Posterior vena cava (tissue), 2 donors: ENCODE measurements around the gene HIVEP3. TPM values are rescaled to one million over a fixed set of nuclear protein-coding genes. Genes with fewer than 3 reads are reported as not detected.

Experiments used
- DNase-seq: peaks from one replicate; pipeline ENCODE4 v3.0.0-alpha.2; 2020; ENCODE audit warnings: low spot score
- intact Hi-C, 2 donors: fragments of 100-400 bp; cut with DNase I; formaldehyde crosslinking; loops; one replicate each; pipeline versions ENCODE4 v1.14.1 to v1.14.2; 2022 to 2023
- total RNA-seq, 2 donors: library from RNA; stranded (reverse); fragmentation: NEBNext Ultra II Directional; extraction: Animal tissue kit (Norgen Biotek cat#: 25700); gene quantifications; one replicate each; pipeline ENCODE4 v1.2.1, GENCODE V29; 2021
- donor health status: DM: yes; HTN: yes; CAD: no.
- donor health status: DM: yes; HTN: yes; CAD: no.

HIVEP3 gene
- total RNA-seq, 2 donors from 2014 or later, result 4.1 to 5.5 TPM

DNA sequence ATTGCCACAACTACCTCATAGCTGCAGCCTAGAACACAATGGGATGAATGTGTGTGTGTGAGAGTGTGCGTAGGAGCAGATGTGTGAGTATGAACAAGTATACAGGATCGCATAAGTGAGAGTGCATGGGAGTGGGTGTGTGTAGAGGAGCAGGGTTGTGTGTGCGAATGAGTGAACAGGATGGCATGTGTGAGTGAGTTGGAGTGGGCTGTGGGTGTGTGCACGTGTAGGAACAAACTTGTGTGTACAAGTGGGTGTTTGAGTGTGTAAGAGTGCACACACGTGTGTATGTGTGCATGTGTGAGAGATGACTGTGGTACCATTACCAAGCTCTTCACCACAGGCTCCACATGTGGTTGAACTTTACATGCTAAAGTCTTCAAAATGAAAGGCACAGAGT, 258.8 kb downstream of the HIVEP3 start:
- intact Hi-C loops, result no loop called here

DNA sequence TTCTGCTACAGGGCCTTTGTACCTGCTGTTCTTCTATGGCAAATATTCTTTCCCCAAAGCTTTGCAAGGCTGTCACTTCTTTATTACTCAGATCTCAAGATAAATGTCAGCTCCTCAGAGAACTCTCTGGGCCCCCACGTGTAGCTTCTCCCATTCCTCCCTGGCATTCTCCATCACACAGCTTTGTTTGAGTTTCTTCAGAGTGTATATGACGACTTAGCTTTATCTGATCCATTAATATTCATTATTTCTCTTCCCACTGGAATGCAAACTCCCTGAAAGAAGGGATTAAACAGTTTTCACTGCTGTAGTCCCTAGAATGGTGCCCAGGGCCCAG, 259.6 kb downstream of the HIVEP3 start:
- no peak for DNase-seq
- intact Hi-C loops, result no loop called here

More for the DNA sequence above, 258.8 kb downstream of the HIVEP3 start:
- peak; percentile 30 for DNase-seq

DNA sequence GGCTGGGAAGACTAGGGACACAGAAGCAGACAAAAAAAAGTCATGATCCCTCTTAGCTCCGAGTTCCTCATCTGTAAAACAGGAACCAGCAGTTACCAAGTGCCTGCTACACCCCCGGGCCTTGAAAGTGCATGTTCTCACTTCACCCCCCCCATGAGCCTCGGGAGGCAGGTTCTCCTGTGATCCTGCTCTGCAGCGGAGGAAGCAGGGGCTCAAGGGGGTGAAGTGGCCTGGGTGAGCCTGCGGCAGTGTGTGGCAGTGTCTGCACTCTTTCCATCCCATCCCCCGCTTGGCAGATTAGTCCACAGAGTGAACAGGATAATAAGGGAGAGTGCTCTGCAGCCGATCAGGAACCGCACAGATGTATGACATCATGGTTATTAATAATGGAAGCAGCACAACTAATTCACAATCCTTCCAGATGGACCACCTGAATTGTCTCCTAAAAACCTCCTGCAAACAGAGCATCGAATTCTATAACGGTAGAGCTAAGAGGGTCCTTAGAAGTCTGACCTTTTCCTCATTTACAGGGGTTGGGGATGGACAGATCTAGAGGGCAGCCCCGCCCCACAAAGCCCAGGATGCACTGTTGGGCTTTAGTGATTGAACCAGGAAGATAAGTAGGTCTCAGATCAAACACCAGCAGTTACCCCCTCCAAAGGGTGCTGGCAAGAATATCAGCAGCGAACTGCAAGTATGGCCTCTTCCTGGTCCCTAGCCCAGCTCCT, 260.1 kb downstream of the HIVEP3 start:
- DNase-seq, result no peak
- intact Hi-C loops, result no loop called here

DNA sequence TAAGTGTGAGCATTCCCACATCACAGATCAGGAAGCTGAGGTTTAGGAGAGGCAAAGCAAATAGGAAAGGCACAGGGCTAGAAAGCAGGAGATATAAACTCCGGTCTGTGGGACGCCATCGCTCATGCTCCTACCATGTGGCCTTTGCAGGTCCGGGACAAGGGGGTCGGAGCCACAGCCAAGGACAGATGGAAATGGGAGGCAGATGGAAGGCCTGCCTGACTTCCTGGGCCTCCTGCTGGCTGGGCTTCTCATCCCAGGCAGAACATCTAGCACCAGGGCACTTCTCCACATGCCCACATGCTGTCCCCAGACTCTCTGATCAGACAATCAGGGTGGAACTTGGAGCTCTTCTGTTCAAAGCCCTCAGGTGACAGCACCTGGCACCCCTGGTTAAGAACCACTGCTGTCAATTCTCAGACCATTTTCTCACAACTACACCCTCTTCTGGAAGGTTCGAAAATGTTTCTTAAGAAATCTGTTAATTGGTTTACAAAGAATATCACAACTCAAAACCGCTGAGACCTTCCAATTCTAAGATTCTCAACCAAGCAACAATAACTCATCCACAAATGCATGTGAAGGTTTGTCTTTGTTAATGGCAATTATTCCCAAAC, 260.9 kb downstream of the HIVEP3 start:
- no peak for DNase-seq
- intact Hi-C loops, result no loop called here

DNA sequence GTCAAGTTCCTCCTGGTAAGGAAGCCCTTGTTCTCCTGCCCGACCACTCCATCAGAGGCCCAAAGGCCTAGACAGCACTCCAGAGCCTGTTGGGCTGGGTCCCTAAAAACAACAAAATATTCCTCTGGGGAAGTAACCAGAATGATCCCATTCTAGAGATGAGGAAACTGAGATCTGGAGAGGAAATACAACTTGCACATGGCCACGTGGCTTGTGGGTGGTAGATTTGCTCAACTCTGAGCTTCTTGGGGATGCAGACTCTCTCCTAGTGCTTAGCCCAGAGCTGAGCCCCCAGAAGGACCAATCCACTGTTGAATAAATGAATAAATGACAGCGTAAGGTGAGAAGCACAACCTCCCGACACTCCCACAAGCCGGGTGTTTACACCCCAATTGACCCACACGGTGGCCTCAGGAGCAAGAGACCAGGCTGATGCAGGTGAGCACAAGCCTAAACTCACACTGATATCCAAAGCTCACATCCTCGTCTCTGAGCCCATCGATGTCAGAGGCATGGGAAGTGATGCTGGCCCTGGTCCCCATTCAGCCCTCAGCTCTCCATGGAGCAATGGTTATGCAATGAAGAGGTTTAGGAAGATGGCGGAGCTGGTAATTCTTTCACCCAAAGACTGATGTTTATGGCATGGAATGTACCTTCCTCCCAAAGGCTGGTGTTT, 261.8 kb downstream of the HIVEP3 start:
- no peak for DNase-seq
- intact Hi-C loops, result no loop called here

DNA sequence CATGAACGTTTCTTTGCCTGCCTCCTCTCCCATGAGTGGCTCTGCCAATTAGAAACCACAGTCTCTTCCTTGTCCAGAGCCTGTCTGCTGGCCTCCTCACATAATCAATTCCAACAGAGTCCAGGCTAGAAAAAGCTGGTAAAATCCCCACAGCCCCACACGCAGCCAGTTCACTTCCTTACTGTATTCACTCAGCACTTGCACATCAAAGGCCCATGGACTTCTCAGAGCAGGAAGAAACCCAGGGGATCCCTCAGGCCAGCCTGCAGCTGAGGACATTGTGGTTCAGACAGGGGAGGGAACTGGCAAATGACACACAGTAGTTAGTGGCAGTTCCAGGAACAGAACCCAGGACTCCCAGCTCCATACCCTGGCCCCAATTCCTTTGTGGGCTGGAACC, 262.7 kb downstream of the HIVEP3 start:
- DNase-seq, result no peak
- intact Hi-C loops, result no loop called here

DNA sequence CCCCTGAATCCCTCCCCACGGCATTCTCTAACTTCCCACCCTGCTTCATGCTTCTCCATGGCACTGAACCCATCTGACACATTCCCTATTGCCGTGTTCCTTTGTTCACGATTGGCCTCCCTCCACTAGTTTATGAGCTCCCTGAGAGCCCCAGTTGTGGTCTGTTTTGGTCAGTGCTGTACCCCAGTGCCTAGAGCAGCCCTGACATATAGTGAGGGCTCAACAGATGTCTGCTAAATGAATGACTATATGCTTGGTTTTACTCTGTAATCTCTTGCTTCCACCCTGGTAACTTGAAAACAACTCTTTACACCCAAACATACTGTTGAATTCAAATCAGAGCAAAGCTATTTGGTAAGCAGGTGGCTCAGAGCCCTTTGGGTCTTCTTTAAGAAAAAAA, 263.1 kb downstream of the HIVEP3 start:
- no peak for DNase-seq
- intact Hi-C loops, result no loop called here

DNA sequence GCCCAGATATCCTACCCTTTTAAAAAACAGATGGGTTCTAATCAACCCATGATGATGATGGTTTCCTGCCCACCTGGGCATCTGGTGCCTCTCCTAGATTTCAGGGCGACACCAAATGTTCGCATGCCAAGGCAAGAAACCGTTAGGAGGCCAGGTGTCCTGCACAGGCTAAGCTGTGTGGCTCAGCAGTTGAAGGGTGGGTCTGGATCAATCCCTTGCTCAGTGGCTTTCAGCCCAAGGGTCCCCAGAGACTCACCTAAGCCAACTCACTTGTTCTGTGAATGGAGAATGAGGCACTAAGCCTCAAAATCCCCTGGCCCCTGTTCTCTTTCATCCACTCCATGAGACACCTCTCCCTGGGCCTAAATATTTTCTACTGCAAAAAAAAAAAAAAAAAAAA, 265.1 kb downstream of the HIVEP3 start:
- DNase-seq, result no peak
- intact Hi-C loops, result no loop called here

DNA sequence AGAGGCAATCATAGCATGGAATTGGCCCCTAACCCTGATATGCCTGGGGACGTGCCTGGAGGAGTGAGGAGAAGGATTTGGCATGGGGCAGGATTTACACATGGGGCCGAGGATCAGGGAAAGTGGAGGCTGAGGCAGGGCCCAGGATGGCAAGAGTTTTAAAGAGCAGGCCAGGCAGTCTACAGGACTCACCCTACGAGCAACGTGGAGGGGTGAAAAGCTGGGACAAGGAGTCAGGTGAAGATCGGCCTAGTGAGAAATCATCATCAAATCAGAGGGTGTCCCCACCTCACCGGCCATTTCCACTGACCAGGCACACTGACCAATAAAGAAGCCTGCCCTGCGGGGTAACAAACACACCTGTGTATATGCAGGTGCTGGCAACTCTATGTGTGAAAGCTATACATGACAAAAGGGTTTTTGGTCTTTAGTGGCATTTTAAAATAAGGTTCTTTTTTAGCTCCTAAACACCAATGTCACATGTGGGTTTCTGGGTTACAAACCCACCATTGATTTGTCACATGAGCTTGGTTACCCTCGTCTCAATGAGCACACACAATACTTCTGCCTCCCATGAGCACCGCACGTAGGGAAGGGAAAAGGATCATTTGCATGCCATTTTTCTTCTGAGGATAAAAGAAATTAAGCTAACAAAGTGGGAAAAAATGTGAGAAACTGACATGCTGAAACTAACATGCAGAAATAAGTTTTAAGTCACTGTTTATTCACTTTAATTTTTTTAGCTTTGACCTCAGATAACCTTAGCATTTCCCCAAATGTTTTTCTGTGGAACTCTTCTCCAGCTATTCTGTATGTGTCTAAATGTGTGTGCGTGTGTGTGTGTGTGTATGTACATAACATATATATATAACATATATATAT, 266.1 kb downstream of the HIVEP3 start:
- intact Hi-C loops, result no loop called here
- DNase-seq, result no peak

DNA sequence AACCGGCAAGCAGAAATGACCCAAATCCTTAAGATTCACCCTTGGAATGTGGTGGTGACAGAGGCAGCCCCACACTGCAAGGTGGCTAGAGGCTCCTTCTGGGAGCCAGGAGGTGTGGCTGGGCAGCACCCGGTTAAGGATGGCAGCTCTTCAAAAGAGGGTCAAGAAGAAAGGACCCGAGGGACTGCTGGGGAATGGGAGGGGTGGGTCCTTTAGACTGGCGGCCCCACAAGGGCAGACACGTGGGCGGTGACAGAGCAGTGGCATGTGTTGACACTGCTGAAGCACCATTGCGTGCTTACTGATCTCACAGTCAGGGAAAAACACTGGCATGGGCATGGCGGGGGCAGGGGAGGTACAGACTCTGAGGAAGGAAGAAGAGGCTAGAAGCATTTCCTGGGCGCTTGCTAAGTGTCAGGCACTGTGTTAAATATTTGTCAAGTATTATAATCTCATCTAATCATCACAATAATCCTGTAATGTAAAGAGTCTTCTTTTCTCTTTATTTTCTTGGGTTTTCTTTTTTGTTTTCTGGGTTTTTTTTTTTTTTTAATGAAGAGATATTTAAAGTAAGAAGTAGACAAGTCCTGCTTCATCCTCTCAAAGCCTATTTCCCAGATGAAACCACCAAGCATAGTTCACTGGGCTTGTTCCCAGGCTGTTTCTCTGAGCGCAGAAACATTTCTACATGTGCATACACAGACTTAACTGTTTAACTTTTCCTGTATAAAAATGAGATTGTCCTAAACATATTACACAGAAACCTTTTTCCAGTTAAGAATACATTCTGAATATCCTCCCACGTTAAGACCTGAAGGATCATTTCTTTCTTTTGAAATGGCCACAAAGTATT, 268.5 kb downstream of the HIVEP3 start:
- intact Hi-C loops, result no loop called here
- DNase-seq, result no peak

DNA sequence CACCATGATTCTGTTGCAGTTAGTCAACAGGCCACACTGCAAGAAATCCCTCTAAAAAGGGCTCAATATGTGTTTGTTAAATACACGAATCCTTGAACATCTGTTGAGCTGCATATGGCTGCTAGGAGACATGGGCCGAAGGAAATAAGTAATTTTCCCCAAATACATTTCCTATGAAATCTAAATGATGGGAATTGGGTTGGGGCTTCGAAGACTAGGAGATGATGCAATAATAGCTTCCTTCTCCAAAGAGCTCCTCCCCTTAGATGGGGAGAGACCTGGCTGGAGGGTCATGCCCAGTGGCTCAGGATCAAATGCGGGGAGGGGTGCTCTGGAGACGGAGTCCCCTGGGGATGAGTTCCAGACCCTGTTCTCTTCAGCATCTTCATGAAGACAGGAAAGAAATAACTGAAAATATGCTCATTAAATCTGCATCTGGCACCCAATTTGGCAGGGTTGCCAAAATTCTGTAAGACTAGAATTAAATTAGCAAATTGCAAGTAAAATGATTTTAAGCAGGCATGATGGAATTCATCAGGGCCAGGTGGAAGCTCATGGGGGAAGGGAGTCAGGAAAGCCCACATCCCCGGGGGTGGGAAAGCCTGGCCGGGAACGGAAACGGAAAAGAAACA, 269.2 kb downstream of the HIVEP3 start:
- intact Hi-C loops, result no loop called here
- no peak for DNase-seq

DNA sequence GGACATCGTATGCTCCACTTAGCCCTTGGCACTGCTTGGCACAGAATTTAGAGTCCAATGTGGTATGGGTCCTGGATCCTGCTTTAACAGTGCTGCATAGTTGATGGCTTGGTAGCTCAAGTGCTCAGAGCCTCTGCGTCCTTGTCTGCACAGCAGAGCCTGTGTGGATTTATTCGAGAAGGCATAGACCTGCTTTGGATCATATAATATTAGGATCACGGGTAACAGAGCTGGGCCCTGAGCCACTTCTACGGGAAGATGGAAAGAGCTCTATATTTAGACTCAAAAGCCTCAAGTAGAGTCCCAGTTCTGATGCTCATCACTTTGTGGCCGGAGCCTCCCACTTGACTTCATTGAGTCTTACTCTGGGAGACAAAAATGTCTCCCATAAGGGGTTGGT, 269.9 kb downstream of the HIVEP3 start:
- no peak for DNase-seq
- intact Hi-C loops, result no loop called here

DNA sequence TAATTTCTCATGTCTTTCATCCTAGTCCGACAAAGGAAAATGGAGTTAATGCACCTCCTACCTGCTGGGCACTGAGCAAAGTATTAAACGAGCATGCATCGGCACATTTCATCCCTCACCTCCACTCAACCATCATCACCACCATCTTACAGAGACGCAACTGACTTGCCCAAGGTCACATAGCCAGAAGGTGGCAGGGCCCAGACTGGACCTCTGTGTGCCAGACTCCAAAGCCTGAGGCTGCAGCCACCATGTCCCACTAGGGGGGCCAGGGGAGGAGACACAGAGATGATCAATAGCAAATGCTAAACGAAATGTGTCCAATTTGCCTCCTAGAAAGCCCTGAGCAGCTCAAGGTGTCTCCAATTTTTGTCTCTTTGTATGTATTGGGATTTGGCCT, 270.5 kb downstream of the HIVEP3 start:
- DNase-seq, result no peak
- intact Hi-C loops, result no loop called here

DNA sequence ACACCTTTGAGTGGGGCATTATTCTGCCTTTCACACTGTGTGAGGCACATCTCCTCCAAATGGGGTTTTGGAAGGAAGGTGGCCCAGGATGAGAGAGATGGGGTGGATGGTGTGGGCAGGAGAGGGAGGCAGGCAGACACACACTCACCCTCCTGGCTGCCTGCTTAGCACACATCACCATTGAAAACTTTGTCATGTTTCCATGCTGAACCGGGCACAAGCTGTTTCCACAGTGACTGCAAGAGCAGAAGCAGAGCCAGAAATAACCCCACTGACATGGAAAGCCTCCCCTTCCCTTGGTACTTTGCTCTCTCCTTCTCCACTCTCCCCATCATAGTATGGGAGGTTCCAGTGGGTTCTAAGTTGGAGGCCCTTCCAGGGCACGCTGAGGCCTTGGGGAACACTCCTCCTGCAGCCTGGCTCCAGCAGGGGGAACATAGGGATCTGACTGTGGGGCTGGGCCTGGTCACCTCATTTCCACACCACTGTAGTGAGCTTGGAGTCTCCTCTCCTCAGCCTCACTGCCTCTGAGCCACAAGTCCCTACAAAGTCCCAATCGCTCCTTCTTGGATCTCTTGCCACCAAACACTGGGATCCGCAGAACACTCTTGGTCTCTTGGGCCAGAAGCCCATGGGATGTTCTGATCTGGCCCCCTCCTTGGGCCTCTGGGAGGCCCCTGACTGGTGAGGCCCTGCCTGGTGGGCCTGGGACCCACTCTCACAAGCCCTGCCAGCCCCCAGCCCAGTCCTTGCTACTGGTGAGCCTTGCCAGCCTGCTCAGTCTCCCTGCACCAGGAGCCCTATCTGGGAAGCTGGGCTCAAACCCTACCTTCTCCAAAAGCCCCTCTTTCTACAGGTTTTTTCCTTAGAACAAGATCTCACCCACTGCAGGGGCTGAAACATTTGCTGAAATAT, 271.2 kb downstream of the HIVEP3 start:
- intact Hi-C loops, result no loop called here
- DNase-seq, result no peak

DNA sequence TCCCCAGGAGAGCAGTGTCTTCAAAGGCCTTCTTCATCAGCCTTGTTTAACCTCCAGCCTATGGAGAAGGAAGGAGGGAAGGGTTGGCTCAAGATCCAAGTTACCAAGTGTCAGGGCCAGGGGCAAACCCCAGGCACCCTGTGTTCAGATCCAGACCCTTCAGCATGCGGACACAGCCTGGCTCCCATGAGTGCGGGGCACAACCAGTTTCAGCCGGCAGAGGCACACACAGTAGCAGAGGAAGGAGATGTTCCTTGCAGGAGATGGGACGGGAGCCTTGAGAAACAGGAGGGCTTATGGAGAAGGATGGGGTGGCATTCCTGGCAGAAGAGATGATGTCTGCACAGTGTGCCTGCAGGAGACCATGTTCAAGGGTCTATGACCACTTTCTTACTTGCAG, 272.5 kb downstream of the HIVEP3 start:
- DNase-seq, result no peak
- intact Hi-C loops, result no loop called here

DNA sequence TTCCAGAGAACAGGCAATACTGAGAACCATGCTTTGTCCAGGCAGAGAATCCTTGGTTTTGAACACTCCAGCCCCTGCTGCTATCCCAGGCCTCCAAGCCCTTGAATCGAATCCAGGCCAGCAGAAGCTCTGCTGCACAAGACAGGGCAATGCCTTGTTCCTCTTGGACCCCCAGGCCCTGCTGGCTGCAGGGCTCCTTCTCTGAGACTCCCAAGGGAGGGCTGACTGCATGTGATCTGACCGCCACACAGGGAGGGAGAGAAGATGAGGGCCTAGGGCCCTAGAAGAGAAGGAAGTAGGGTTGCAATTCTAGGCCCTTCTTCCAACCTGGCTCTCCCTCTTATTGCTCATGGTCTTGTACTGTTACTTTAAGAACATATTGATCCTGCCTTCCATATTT, 273.7 kb downstream of the HIVEP3 start:
- intact Hi-C loops, result no loop called here
- DNase-seq, result no peak

DNA sequence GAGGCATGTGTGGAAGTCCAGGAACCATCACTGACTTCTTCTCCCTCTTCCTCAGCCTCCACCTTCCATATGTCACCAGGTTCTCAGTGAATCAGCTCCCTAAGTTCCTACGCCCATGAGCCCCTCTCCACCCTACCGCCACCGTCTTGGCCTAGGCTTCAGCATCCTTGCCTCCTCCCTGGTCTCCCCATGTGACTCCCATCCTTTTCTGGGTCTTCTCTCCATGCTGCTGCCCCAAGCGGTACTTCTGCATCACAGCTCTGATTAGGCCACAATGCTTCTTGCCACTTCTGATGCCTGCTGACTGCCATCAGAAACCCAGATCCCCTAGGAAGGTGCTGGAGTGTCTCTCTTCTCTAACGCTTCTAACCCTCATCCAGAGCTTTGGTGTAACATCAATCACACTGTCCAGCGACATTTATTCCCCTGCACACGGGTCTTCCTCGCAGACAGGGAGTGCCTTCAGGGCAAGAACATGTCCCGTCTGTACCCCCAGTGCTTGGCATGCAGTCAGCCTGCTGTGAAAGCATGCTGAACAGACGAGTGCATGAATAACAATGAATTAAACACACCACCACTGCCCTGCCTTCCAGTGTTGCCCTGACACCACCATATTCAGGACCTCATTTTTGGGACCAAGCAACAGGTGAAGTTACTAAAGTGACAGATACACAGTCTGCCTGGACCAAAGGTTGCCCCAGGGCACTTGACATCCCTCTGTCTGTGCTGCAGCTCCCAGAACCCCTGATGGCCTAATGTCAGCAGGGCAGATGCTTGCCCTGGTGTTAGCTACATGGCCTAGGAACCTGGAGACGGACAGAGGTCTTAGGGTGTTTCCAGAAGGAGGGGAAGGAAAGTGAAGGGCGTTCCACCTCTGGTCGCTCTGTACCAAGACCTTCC, 275.6 kb downstream of the HIVEP3 start:
- DNase-seq, result no peak
- intact Hi-C loops, result no loop called here
